Endothelial cell of umbilical vein (primary cell): ENCODE results near the gene ERMN. TPM values are rescaled to one million over a fixed set of nuclear protein-coding genes. Genes with fewer than 3 reads are reported as not detected.

Experiments used
- BruUV-seq: library from RNA; stranded (reverse); fragments of 400-500 nt; replicated peaks from 2 replicates; lab custom pipeline; 2021; lab: Mats Ljungman, UMichigan
- CTCF ChIA-PET: fragments of 300-600, 350-600 bp; sonication (Branson Sonifier 250); formaldehyde crosslinking; loops from one replicate; lab custom pipeline; 2021; ENCODE audit warnings: antibody characterized with exemption, inconsistent platforms; lab: Charles Lee
- POLR2A ChIA-PET: fragments of 300-600, 350-600 bp; sonication (Branson Sonifier 250); formaldehyde crosslinking; loops from one replicate; lab custom pipeline; 2021; ENCODE audit warnings: antibody characterized with exemption, inconsistent platforms; lab: Charles Lee
- DNase-seq: peaks from one replicate; pipeline ENCODE4 v3.0.0-alpha.2; 2011; ENCODE audit warnings: low read depth, low spot score
- FAIRE-seq: peaks from 2 replicates; lab custom pipeline; 2011; peaks lifted over from hg19 to GRCh38; lab: Jason Lieb, UNC
- H2AFZ ChIP-seq: 2 replicates; pipeline ENCODE4 v1.6.0; 2012; ENCODE audit warnings: low read depth, low read length, control low read depth, inconsistent platforms
- H3K27ac ChIP-seq: 2 replicates; pipeline ENCODE4 v1.5.1; 2011; ENCODE audit warnings: low read depth, mild to moderate bottlenecking, control low read depth, low read length, moderate library complexity; ENCODE audit not compliant: insufficient read depth
- H3K27me3 ChIP-seq, 2 experiments: 2 replicates each; pipeline versions ENCODE4 v1.6.0 to v1.6.1; 2011; ENCODE audit warnings: low read length in 2 of 2, mixed read lengths in 1 of 2; ENCODE audit not compliant: control insufficient read depth in 2 of 2, insufficient read depth in 2 of 2
- H3K36me3 ChIP-seq, 2 experiments: 2 replicates in 1 of 2; 3 replicates in 1 of 2; pipeline ENCODE4 v1.5.1; 2011; ENCODE audit warnings: low read length in 2 of 2, mild to moderate bottlenecking in 1 of 2, moderate library complexity in 1 of 2; ENCODE audit not compliant: control insufficient read depth in 2 of 2, insufficient read depth in 2 of 2; ENCODE audit errors: extremely low read depth in 1 of 2
- H3K4me1 ChIP-seq: 3 replicates; pipeline ENCODE4 v1.5.1; 2011; ENCODE audit warnings: mild to moderate bottlenecking, low read length; ENCODE audit not compliant: control insufficient read depth, insufficient read depth; ENCODE audit errors: extremely low read depth
- H3K4me2 ChIP-seq: 2 replicates; pipeline ENCODE4 v1.6.1; 2011; ENCODE audit warnings: low read length, control low read depth, mixed read lengths; ENCODE audit not compliant: insufficient read depth
- H3K4me3 ChIP-seq, 3 experiments: fragments of 200-600 bp in 1 of 3; sonication (generic), shearing (Covaris generic) in 1 of 3; replicated peaks in 1 of 3; 2 replicates each; pipeline ENCODE4 v1.5.1; 2011 to 2016; ENCODE audit warnings: control low read depth in 3 of 3, low read length in 3 of 3, mild to moderate bottlenecking in 2 of 3, inconsistent platforms in 1 of 3, low read depth in 1 of 3, moderate library complexity in 1 of 3; ENCODE audit not compliant: insufficient read depth in 1 of 3
- H3K79me2 ChIP-seq: 2 replicates; pipeline ENCODE4 v1.6.0; 2012; ENCODE audit warnings: low read length, inconsistent platforms; ENCODE audit not compliant: control insufficient read depth, insufficient read depth
- H3K9ac ChIP-seq: replicated peaks from 2 replicates; pipeline ENCODE3; 2011; ENCODE audit warnings: low read length, control low read depth; ENCODE audit not compliant: insufficient read depth; ENCODE audit errors: extremely low read depth
- H3K9me1 ChIP-seq: replicated peaks from 3 replicates; pipeline ENCODE4 v1.6.0; 2011; ENCODE audit warnings: mild to moderate bottlenecking, low read length; ENCODE audit not compliant: control insufficient read depth, insufficient read depth; ENCODE audit errors: extremely low read depth
- H3K9me3 ChIP-seq: replicated peaks from 2 replicates; pipeline ENCODE4 v1.5.1; 2012; ENCODE audit warnings: low read length, inconsistent platforms; ENCODE audit not compliant: control insufficient read depth, insufficient read depth
- H4K20me1 ChIP-seq: replicated peaks from 2 replicates; pipeline ENCODE3; 2011; ENCODE audit warnings: mild to moderate bottlenecking, low read length; ENCODE audit not compliant: control insufficient read depth, insufficient read depth; ENCODE audit errors: extremely low read depth
- CTCF ChIP-seq, 2 donors: IDR thresholded peaks; 1 replicate in 1 of 2; 2 replicates in 1 of 2; pipeline ENCODE4 v1.5.1; 2011; ENCODE audit warnings: low read length in 2 of 2, mild to moderate bottlenecking in 2 of 2, moderate library complexity in 2 of 2, control low read depth in 1 of 2, inconsistent platforms in 1 of 2, low read depth in 1 of 2; ENCODE audit not compliant: insufficient read depth in 1 of 2; ENCODE audit errors: extremely low read depth in 1 of 2
- EZH2 ChIP-seq: IDR thresholded peaks from 2 replicates; pipeline ENCODE4 v1.6.1; 2012; ENCODE audit warnings: borderline replicate concordance, low read depth, mild to moderate bottlenecking, moderate library complexity, low read length, inconsistent platforms; ENCODE audit not compliant: severe bottlenecking
- FOS ChIP-seq: IDR thresholded peaks from 2 replicates; pipeline ENCODE4 v1.6.1; 2011; ENCODE audit warnings: mild to moderate bottlenecking, low read length, moderate library complexity, borderline replicate concordance; ENCODE audit not compliant: insufficient read depth
- GATA2 ChIP-seq: IDR thresholded peaks from 2 replicates; pipeline ENCODE4 v1.7.0; 2011; ENCODE audit warnings: low read depth, mild to moderate bottlenecking, moderate library complexity, mixed read lengths, low read length; ENCODE audit not compliant: insufficient read length, insufficient read depth
- JUN ChIP-seq: IDR thresholded peaks from 2 replicates; pipeline ENCODE4 v1.6.1; 2011; ENCODE audit warnings: borderline replicate concordance, low read depth; ENCODE audit not compliant: insufficient read length, insufficient read depth
- MAX ChIP-seq: IDR thresholded peaks from 2 replicates; pipeline ENCODE4 v1.6.1; 2011; ENCODE audit not compliant: insufficient read depth, insufficient read length
- MYC ChIP-seq: IDR thresholded peaks from one replicate; pipeline ENCODE4 v1.6.1; 2011; ENCODE audit warnings: mild to moderate bottlenecking, low read depth, low read length
- POLR2A ChIP-seq: IDR thresholded peaks from 2 replicates; pipeline ENCODE4 v1.6.1; 2012; ENCODE audit warnings: low read depth, mild to moderate bottlenecking, control low read depth, low read length
- POLR2AphosphoS5 ChIP-seq: IDR thresholded peaks from 2 replicates; pipeline ENCODE4 v1.6.1; 2012; ENCODE audit warnings: low read depth, mild to moderate bottlenecking, control low read depth, low read length, moderate library complexity; ENCODE audit not compliant: insufficient read depth
- dilution Hi-C: fragments of 300-500 bp; cut with MboI; formaldehyde crosslinking; loops from one replicate; pipeline ENCODE4 v1.15.0; 2019; ENCODE audit warnings: low sequenced_read_pairs; ENCODE audit not compliant: extremely low pct_ligation_motif_present
- intact Hi-C: fragments of 100-400 bp; cut with micrococcal nuclease; formaldehyde crosslinking; loops from one replicate; pipeline ENCODE4 v1.10.0; 2022
- polyA plus RNA-seq, 4 experiments: library from polyadenylated mRNA; depleted of rRNA in 3 of 4; stranded (reverse) in 3 of 4; unstranded in 1 of 4; fragments of >200 nt; gene quantifications; 2 replicates each; pipeline versions ENCODE4 v1.2.1 to v1.2.3, GENCODE V29; 2011 to 2012; ENCODE audit warnings: missing spikeins in 1 of 4
- total RNA-seq: library from RNA; stranded (reverse); gene quantifications from 2 replicates; pipeline ENCODE4 v1.2.3, GENCODE V29; 2021

ERMN gene
- total and polyA plus RNA-seq, 2 donors (not counting 3 experiments of a cell fraction or from before 2014, with no cell fraction given): not detected

- H2AFZ ChIP-seq: no peak overlapping the region
- TF ChIP-seq MYC: no peak
- TF ChIP-seq GATA2: no peak
- TF ChIP-seq FOS: no peak
- no peak for TF ChIP-seq EZH2
- TF ChIP-seq JUN: no peak
- TF ChIP-seq POLR2AphosphoS5: no peak
- TF ChIP-seq MAX: no peak
- TF ChIP-seq CTCF (IDR thresholded peaks at IDR 0.05; ENCODE audit: extremely low read depth in 1 of 2, insufficient read depth in 1 of 2, low read depth in 1 of 2, low read length in 2 of 2): no peak
- TF ChIP-seq POLR2A: no peak
- H3K9me1 ChIP-seq: no peaks in the 10 kb centered on the region
- H3K9me3 ChIP-seq: no peaks in the 10 kb centered on the region
- H3K79me2 ChIP-seq: no peaks in the 10 kb centered on the region
- no peaks in the 10 kb centered on the region for H3K4me1 ChIP-seq
- H3K9ac ChIP-seq: no peak overlapping the region
- intact Hi-C loops (loop anchor here (2.0 kb wide), 2 partner anchors 23 to 289 kb away; no protein-coding TSS in a partner anchor), dilution Hi-C loops (no loop called here)
- DNase-seq (no peak), FAIRE-seq (no peak)
- no peak overlapping the region for H3K4me2 ChIP-seq
- H3K36me3 ChIP-seq: no peaks in the 10 kb centered on the region
- POLR2A ChIA-PET: no interaction called here
- CTCF ChIA-PET: interaction anchor here (0.7 to 8.4 kb wide), 7 partner anchors 15 to 1930 kb away, joined by 3 to 249 read pairs (median 4); partner anchors contain the start of gene ERMN
- H3K27me3 ChIP-seq: peaks cover 0 to 2% of the 10 kb centered on the region in 2 experiments
- no peak overlapping the region for H3K27ac ChIP-seq
- no peak overlapping the region for H3K4me3 ChIP-seq
- H4K20me1 ChIP-seq: no peaks in the 10 kb centered on the region
- no TSS peak for BruUV-seq
Measured at GRCh38 chr2:157303612-157304011, 22.0 kb downstream of the ERMN start.
